GM19463 (cell line): ENCODE results near the gene FERD3L.
"Not testable (repeated sequence)": the region's sequence is repeated elsewhere in the genome, so short reads cannot be mapped to it uniquely, and the experiment has no call there.

Source experiments
- ATAC-seq: cut with Tn5 transposase; IDR thresholded peaks from one replicate; pipeline ENCODE4 v1.9.1; 2021; ENCODE audit warnings: mild to moderate bottlenecking, moderate library complexity; ENCODE audit not compliant: unreplicated experiment

Gene FERD3L, protein sequence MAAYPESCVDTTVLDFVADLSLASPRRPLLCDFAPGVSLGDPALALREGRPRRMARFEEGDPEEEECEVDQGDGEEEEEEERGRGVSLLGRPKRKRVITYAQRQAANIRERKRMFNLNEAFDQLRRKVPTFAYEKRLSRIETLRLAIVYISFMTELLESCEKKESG

DNA sequence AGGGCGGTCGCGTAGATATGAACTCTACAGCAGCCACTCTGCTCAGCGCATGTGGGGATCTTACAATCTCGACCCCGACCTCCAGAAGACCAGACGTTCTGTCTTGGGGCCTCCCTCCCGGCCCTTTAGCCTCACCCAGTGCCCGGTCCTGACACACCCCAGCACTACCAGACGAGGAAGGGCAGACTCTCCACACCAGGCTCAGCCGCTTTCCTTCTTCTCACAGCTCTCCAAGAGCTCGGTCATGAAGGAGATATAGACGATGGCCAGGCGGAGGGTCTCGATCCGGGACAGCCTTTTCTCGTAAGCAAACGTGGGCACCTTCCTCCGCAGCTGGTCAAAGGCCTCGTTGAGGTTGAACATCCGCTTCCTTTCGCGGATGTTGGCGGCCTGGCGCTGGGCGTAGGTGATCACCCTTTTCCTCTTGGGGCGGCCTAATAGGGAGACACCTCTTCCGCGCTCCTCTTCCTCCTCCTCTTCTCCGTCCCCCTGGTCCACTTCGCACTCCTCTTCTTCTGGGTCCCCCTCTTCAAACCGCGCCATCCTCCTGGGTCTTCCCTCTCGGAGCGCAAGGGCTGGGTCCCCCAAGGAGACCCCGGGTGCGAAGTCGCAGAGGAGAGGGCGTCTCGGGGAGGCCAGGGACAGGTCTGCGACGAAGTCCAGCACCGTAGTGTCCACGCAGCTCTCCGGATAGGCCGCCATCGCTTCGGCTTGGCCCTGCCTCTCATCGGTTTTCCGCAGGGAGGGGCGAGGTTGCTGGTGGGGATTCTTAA is at the start of gene FERD3L:
Gene FERD3L, minus strand, starts transcription at position 761 of the 773 bp plus-strand sequence. Its CDS starts 59 bp downstream, at position 702.
- ATAC-seq = no peak

DNA sequence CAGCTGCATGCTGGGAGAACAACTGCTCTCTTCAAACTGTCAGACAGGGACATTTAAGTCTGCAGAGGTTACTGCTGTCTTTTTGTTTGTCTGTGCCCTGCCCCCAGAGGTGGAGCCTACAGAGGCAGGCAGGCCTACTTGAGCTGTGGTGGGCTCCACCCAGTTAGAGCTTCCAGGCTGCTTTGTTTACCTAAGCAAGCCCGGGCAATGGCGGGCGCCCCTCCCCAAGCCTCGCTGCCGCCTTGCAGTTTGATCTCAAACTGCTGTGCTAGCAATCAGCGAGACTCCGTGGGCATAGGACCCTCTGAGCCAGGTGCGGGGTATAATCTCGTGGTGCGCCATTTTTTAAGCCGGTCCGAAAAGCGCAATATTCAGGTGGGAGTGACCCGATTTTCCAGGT is 49.2 kb upstream of the FERD3L start:
- not testable (repeated sequence) for ATAC-seq

DNA sequence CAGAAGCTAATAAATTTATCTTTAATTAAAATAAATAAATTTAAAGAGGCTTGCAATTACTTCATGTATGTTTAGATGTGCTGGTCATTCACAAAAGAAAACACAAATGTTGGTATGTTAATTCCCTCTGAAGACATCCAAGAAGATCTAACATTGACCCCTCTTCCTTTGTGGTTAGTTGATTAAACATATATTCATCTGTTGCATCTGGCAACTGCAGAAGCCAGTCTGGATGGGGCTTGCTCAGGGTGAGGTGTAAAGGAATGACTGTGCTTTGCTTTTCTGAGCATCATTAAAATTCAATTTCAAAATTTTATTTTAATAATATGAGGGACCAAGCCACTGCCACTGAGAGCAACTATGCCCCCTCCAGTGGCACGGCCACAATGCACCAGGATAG is 36.4 kb upstream of the FERD3L start:
- ATAC-seq = no peak

DNA sequence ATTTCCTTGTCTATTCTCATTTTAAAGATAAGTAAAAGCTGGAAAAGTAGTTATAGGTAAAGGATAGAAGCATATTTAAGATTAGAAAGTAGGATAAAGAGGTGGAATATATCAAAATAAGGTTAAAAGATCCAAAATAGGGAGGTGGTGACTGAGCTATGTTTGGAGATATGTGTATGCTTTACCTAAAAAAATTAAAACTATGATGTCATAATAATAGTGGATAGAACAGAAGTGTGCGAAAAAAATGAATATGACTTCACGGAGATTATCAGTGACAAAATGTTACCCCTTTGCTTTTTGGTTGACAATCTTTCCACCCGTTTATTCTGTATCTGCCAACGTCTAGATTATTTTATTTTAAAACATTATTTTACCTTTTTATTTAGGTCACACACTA is 33.4 kb upstream of the FERD3L start:
- no peak for ATAC-seq

DNA sequence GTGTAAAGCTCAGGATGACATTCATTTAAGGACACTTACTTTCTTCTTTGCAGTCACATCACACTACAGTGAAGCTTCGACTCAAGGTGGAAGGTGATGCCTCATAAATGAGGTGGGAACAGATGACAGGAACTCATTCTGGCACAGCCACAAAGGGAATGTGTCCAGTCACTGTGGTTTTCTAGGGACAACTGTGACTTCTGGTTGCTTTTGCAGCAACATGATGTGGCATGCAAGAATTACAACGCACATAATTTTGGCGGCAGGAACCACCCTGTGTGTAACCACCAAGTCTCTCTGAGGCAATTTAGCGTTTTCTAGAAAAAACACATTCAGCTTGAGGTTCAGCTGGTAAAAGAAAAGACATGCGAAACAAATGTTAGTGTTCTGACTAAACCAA is 32.0 kb upstream of the FERD3L start:
- no peak for ATAC-seq

DNA sequence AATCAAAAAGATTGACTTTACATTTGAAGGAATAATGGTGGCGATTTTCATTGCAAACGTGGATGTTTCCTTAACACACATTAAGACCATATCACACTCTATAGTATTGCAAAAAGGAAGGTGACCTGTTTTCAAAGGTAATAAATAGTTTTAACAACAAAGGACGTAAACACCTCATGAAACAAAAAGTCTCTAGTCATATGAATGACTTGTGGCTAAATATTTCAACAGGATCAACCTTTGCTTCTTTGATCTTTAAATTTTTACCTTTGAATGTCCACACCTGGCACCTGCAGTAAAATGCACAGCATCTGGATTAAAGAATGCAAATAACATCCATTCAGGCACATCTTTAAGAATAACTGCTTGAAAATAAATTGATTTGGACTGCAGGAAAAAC is 30.0 kb upstream of the FERD3L start:
- no peak for ATAC-seq

DNA sequence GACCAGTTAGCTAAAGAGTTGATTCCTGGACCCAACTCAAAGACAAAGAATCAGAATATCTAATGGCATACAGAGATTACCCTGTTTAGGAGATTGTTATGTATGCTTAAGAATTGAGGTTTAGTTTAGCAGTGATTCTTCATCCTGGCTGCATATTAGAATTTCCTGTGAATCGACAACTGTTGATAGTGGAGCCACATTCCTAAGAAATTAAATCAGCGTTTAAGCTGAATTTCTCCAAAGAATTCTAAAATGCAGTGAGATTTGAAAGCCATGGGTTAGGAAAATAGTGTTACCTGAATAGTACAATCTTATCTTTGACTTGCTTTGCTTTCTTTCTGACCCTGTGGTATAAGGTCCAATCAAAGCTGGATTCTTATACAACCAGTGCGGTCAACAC is 16.4 kb upstream of the FERD3L start:
- no peak for ATAC-seq

DNA sequence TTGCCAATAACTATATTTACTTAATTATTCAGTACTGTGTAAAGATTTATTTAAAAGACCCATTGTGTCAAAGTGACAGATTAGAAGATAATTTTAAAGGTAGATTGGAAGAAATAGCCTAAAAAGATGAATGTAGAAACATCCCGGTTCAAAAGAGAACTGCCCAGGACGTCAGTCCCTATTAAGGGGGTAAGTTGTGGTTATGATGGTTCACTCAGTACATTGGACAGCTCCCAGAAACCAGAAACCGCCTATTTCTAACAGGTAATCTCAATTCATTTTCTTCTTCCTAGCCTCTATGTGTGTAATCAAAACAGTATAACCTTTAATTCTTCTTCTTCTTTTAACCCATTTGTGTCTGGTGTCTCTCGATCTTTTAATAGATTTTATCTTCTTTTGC is 1.5 kb upstream of the FERD3L start:
- no peak for ATAC-seq

DNA sequence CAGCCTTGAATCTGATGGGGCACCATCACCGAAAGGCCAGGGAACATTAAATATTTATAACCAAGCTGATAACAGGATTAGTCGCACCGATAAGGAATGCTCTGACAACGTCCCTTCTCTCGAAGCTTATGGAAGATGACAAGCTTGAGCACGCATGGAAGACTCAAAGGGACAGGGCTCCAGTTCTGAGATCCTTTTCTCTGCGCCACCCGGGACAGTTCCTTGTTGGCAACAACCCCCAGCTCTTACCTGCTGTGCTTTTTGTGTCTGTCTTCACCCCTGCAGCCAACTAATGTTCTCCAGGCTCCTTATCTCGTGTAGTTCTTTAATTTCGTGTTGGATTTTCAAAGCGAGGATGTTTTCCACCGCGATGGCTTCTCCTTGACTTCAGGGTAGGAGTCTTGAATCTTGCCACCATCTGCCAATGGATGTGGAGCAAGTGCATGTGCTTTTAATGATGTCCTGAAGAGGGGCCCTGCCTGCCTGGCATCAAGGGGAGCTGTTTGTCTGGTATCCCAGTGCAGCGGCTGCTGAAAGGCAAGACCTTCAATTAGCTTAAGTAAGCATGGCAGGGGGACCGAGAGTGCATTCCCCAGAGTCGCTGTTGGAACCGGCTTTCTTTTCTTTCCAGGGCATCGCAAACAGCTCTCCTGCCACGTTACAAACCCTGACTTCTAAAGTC is 354 bp upstream of the FERD3L start:
- ATAC-seq = no peak

DNA sequence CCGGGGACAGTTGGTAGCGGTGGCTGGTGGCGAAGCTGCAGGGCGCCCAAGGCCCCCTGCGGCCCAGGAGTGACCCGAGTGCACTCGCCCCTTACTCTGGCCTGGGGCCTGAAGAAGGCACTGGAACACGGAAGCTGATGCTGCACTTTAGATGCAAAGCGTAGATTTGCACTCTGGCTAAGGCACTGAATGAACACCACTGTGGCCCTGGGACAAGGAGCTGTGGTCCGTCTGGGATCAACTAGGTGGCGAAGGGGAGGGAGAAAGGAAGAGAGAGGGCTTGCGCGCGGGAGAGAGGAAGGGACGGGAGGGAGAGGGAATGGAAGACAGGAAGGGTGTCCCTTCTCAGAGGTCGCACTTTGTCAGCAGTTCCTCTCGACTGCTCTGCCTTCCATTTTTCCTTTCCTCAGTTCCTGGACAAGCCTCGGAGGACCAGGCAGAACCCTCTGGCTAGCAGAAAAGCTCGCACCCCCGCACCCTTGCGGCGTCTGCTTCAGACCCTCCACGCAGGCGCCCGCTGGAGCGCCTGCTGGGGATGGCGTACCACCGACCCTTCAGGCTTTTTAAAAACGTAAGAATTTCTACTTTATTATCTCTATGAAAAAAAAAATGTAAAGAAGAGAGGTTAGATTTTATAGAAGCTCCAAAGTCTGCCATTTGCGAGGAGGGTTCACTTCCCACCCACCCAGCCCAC is 1.2 kb downstream of the FERD3L start:
- ATAC-seq = no peak

DNA sequence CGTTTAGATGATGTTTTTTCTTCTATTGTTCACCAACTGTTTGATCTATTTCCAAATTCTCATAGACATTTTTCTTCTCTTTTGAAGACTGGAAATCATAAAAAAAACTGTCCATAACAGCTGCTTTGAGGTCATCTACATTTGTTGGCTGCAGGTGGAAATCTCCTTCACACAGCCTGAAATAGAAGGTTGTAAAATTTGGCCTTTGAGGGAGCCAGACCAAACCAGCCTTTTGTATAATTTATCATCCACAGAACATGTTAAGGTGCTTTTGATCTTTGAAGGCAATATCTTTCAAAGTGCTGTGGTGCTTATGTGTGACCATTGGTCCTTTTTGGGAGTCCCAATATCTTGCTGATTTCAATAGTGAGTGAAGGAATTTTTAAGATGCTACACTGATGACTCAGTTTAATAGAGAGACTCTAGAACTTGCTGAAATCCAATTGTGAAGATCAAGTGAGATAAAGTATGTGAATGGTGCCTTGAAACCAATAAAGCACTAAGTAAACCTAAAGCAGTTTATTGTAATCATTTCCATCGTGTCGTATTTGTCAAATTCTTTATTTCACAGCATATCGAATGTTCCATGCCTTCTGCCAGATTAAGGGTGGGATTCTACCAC is 5.4 kb downstream of the FERD3L start:
- ATAC-seq = no peak

DNA sequence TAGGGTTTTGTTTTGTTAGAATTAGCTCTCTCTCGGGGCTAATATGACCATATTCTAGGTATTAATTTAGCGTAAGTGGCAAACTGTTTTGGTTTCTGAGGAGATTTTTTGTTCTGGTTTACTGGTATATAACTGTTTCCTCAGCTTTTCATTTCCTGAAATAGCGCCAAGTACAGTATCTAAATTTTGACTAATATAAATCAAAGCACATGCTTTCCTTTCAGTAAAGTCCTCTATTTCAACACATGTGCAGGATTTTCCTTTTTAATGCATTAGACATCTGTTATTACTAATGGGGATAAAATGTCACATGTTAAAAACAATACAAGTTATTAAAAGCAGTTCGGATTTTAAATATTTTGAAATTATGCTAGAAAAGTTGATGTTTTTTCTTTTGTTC is 11.3 kb downstream of the FERD3L start:
- ATAC-seq = no peak

DNA sequence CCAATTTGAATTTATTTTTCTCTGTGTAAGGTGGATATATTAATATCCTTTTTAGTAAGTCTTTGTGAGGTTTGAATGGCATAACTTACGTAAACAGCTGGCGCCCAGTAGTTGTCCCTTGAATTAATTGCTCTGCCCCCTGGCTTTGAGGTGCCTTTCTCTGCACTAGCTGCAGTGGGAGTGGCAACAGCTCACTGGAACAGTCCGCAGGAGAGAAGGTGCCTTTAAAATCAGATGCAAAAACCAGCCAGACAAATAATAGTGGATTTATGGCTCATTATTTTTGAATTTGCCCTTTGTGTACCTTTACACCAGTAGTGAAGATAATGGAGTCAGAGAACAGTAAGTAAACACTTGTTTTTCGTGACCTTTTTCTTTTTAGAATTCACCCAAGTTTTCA is 11.8 kb downstream of the FERD3L start:
- no peak for ATAC-seq

DNA sequence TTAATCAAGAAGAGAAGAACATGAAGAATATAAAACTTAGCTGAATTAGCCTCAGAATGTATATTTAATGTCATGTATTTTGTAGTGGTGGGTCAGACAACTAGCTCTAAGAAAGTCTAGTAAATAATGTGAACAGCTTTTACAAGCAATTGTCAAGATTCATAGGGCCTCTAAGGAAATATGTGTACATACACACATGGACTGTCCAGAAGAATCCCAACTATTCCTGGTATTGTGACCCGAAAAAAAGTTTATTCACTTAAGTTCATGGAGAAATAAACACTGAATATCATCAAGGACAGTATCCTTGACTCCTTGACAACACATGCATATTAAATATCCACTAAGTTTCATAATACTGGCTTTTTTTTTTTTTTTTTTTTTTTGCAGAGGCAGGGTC is 16.4 kb downstream of the FERD3L start:
- ATAC-seq = no peak

DNA sequence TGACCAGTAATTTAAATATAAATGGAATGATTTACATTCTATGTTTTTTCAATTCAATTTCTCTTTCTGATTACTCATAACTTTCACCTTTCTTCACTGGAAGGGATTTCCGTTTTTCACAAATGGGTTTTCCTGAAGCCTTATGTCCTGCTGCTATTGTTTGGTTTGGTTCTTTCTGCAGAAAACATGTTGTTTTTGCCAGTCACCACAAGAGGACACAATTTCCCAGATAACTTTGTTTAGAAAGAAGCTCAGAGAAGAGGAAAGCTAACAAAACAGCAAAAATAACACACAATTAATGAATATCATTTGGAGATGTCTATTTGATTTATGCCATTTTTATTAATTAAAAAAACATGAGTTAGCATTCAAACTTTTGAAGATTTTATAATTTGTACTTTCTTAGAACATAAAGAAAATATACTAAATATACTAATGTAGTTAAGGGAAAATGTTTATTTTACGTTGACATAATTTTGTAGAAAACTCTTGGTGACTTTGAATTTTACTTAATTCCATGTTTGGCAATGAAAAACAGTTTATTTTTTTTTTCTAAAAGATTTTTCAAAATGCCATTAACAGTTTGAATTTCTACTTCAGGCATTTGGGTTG is 23.1 kb downstream of the FERD3L start:
- no peak for ATAC-seq

DNA sequence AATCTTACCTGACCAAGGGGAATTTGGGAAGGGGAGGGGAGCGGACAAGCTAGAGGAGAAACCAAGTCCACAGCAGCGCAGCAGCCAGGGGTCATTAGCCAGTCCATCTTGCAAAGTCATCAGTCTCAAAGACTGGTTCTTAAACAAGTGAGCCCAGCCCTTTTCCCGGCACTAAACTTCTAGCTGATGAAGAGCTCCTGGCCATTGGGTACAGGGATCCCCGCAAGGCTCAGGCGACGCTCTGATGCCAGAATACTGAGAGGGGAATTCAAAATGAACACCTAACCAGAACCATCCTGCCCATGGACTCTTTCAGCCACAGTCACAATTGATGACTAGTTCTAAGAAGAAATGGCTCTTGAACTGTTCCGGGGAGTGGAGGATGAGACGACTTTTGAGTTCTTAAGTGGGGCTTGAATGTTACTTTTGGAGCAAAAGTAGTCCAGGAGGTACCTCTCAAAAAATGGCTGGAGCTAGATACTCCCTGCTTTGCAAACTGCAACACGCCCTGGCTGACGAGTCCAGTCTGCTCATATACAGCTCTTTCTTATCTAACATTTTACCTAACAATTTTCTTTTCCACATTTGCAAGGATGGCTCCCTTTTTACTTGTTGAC is 25.2 kb downstream of the FERD3L start:
- no peak for ATAC-seq

DNA sequence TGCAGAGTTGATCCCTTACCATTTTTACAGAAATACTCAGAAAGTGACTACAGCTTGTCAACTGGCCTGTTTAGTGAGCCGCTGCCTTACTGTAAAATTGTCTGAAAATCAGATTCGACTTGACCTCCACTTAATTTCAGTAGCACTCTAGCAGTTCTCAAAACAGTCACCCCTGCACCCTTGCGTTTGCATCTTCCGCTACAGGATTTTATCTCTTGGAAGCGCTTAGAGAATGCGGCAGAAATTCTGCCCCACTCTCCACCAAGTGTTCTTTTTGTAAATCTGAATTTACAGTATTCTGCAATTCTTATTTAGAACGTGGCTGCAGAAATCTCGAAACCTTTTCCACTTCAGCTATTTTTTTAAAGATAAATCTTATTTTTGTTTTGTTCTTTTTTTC is 25.8 kb downstream of the FERD3L start:
- ATAC-seq = no peak

DNA sequence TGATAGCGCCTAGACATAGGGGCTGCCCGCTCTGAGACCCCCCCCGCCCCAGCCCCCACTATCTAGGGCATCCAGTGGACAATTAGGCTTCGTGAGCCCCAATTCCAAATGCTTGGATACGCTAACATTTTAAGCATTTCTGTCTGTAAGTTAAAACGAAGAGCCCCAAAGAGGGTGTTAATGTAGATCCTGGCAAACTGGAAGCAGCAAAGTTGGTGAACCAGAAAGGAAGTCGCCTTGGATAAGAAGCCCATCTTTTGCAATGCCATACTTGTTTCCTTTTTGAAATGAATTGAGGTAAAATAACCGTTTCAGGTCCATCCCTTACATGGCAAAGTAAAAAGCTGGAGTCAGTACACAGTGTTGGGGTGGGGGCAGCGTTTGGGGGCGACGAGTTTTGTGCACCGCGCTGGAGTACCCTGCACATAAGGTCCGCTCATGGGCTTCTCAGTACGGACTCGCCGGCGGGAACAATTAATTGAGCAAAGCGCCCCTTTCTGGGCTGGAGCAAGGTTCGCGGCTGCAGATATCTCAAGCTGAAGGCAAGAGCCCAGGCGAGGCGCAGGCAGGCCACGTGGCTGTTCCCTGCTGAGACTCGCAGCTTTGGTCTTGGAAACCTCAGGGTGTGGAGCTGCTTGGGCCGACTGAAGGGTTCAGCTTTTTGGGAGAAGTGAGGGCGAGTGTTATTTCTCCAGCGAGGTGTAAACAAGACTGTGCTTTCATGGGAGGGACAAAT is 26.4 kb downstream of the FERD3L start:
- no peak for ATAC-seq

DNA sequence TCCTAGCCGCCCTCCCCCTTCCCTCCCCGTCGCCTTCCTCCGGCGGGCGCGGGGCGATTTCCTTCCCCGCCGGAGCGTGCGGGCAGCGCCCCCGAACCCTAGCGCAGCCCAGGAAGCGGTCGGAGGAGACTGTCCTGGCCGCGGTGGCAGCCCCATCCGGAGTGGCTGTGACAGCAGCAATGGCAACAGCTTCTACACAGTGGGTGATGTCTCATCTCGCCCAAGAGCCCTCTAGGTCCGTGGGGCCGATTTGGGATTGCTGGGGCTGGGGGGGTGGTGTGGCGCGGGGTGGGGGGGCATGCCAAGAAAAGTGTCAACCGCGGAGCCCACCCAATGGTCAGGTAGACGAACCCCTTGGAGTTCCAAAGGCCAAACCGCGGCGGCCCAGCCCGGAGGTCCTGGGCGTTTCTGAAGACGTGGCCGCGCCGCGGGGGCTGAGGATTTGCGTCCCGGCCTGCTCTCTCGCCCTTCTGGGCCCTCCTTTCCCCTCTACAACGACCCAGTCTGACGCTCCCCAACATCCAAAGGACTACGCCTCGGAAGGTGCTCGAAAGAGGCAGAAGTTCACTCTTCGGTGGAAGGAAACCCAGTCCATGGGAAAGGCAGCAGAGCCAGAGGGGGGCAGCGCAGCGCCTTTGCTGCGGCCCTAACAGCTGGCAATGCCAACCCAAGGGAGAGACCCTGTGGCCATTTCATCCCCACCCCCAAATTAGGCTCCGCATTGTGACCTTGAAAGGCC is 27.2 kb downstream of the FERD3L start:
- ATAC-seq = no peak
